Heart left ventricle (tissue), 13 donors: ENCODE results near the gene CCL2.

Experiments used
- POLR2A ChIP-seq, 2 donors: fragments of 450-650 bp; IDR thresholded peaks; one replicate each; pipeline ENCODE4 v1.6.1; 2017; ENCODE audit warnings: antibody characterized with exemption in 2 of 2, mild to moderate bottlenecking in 2 of 2, moderate library complexity in 2 of 2
- TF ChIP-seq, protein P1 (sequence below), 12 donors: fragments of 200-600 bp; sonication (generic) in 4 of 12; IDR thresholded peaks; one replicate each; pipeline versions ENCODE4 v1.5.0 to v1.8.0; 2018 to 2022; ENCODE audit warnings: antibody characterized with exemption in 12 of 12, mild to moderate bottlenecking in 5 of 12
- donor health status: ischemic (EF 13 %, LVEDD 7.1; RV severe dilation, severe dysfunction).
- donor health status: DM: no; HTN: yes; CAD: no.
- donor health status: DM: no; HTN: no; CAD: no.
- donor health status: ischemic (EF 25% LVEDD 6.9; RV normal size, moderate dysfunction).
- donor health status: ischemic (EF 25% LVEDD 5.7; RV mildly dilated, moderate dysfunction).
- donor health status: ischemic (EF 35%, LVEDD 5.7; RV mildly dilated, moderate dysfunction).
- donor health status: nonischemic (EF 11% LVEDD 7.7; RV severe dilation, severe dysfunction).
- donor health status: DM: yes; HTN: yes; CAD: no.
- donor health status: PGD.
- donor health status: ischemic (EF 29% LVEDD 5.4; RV normal size, mild dysfunction).
- donor health status: nonischemic (EF 23%, LVEDD 6.1; RV moderate dilation, normal function).

DNA sequence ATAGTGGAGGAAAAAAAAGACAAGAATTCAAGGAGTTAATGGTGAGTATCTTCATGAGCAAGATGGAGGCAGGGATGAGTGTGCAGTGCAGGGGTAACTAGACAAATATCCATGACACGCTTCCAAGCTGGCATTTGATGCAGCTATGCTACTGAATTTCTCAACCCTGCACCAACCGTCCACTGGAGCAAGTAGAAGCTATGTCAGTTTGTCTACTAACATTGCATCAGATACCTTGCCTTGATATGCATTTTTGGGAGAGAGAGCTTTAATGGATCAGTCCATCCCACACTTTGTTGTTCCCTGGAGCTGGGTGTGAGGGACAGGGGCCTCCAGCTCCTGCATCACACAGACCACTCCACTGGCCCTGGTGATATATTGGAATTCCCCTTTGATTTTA lies 46.9 kb downstream of the CCL2 start:
- TF ChIP-seq, protein P1, sequence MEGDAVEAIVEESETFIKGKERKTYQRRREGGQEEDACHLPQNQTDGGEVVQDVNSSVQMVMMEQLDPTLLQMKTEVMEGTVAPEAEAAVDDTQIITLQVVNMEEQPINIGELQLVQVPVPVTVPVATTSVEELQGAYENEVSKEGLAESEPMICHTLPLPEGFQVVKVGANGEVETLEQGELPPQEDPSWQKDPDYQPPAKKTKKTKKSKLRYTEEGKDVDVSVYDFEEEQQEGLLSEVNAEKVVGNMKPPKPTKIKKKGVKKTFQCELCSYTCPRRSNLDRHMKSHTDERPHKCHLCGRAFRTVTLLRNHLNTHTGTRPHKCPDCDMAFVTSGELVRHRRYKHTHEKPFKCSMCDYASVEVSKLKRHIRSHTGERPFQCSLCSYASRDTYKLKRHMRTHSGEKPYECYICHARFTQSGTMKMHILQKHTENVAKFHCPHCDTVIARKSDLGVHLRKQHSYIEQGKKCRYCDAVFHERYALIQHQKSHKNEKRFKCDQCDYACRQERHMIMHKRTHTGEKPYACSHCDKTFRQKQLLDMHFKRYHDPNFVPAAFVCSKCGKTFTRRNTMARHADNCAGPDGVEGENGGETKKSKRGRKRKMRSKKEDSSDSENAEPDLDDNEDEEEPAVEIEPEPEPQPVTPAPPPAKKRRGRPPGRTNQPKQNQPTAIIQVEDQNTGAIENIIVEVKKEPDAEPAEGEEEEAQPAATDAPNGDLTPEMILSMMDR (IDR thresholded peaks at IDR 0.05), result no peak
- TF ChIP-seq POLR2A (IDR thresholded peaks at IDR 0.05), result no peak
